Stimulated activated CD4-positive, alpha-beta T cell treated with anti-CD3 and anti-CD28 coated beads, TNF-alpha, amount 100 ng/mL, for 48 hours (primary cell): ENCODE measurements around the gene COA1.
"Not testable (repeated sequence)": the region's sequence is repeated elsewhere in the genome, so short reads cannot be mapped to it uniquely, and the experiment has no call there.

ENCODE experiments used
- DNase-seq, 3 donors: peaks; one replicate each; pipeline ENCODE4 v3.0.0-alpha.2; 2020; ENCODE audit warnings: low read depth in 3 of 3

COA1 gene

DNA sequence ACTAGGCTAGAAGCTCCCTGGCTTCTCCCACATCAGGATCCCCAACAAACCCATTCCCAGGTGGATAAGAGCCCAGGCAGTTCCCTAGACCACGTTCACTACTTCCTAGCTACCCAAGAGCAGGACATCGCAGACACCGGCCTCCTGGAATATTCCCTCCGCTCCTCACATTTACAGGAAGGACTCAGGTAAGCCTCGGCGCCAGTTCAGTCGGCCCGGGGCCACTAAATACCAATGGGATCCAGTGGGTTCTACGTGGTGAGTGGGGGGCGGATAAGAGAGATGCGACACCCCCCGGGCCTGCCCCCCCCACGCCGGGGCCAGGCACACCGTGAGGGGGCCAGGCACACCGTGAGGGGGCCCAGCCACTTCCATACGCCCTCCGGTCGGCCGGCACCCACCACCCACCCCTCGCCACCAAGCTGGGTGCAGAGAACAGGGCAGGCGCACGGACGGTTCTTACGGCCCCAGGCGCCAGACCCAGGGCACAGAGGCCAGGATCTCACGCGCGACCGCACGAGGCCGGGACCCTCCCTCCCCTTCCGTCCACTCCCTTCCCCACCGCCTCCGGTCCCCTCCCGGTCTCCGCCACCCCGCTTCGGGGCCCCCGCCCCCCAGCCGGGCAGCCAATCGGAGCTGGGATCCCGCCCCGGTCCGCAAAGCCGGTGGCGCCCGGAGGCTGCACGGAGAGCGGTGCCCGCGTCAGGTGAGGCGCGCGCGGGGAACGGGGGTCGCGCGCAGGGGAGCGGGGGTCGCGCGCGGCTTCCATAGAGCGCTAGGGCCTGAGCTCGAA, 28.9 kb upstream of the COA1 start, which contains the start of gene BLVRA:
TSS of gene BLVRA (plus strand) at position 652 of the 793 bp plus-strand sequence. CDS start 12,479 bp downstream, outside the sequence.
- DNase-seq, result peak in 2 of 3 donors; percentile 25 to 48

DNA sequence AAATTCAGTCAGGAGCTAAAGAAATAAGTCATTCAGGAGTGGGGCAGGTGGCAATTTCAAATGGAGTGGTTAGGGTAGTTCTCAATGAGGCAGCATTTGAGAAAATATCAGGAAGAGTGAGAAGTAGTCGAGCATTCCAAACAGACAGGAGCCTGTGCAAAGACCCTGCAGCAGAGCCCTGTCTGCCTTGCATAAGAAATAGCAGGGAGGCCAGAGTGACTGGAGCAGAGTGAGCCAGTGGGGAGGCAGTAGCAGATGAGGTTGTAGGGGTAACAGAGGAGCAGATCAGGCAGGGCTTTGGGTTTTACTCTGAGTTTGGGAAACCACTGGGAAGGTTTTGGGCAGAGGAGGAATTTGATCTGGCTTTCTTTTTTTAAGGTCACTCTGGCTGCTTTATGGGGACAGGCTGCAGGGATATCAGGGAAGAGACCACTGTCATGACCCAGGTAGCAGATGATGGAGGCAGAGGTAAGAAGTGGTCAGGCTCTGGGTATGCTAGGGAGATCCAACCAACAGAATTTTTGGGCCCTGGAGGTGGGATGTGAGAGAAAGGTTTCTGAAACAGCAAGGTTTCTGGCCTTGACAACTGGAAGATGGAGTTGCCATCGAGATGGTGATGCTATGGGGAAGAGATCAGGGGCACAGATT, 27.9 kb upstream of the COA1 start:
- no peak for DNase-seq

DNA sequence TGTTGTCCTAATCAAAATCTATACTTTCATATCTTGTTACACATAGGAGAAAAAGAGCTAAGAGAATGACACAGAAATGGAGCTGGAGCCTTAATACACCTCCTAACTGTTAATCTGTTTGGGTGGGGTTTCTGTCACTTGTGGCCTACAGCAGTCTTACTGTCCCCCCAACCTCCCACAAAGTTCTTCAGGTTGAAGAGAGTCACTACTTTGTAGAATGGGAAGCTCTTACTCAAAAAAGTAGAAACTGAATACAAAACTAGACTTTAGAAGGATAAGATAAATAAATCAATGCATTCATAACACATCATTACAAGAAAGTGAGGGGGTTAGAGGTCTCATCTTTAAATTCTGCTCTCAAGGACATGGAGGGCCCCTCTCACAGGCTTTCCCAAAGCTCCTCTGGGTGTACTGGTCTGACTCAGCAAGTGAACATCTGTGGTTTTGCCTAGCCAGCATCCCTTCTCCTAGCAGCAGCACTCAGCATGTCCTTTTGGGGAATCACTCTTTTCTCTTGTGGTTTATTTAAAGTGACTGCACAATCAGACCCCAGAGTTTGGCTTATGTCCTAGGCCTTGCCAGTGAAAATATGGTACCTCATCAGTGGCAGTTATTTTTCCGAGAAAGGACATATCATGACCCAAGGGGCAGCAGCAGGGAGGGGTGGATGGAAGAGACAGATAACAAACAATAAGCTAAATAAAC, 27.2 kb upstream of the COA1 start:
- DNase-seq, result no peak

GRCh38 chr7:43754596-43754995, 25.3 kb upstream of the COA1 start:
- no peak for DNase-seq

- DNase-seq, result no peak
Observed at GRCh38 chr7:43753843-43754242, 24.5 kb upstream of the COA1 start.

DNA sequence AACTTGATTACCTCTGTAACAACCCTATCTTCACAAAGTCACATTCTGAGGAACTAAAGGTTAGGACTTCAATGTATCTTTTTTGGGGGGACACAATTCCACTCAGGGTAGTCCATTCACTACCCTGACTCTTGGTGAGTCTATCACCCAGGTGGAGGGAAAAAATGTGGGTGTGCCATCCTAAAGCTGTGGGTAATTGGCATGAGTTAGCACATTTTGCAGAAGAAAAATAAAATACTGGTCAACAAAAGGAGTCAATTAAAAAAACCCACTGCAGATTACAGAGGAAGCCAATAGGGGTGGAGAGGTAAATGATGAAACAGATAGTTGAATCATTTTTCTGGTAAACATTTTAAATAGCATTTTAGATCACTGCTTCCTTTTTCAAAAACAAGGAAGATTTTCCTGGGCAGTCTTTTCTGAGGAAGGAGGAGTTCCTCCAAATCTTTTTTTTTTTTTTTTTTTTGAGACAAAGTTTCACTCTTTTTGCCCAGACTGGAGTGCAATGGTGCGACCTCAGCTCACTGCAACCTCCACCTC, 24.0 kb upstream of the COA1 start:
- DNase-seq, result no peak

DNA sequence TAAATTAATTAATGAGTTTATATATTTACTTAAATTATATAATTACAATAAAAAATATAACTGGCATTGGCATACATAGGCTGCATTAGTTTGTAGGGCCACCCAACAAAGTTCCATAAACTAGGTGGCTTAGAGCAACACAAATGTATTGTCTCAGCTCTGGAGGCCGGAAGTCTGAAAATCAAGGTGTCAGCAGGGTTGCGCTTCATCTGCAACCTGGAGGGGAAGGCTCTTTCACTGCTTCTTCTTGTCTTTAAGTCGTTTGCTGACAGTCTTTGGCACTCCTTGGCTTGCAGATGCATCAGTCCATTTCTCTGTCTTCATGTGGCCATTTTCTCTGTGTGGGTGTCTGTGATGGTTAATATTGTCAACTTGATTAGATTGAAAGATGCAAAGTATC, 23.1 kb upstream of the COA1 start:
- no peak for DNase-seq

DNA sequence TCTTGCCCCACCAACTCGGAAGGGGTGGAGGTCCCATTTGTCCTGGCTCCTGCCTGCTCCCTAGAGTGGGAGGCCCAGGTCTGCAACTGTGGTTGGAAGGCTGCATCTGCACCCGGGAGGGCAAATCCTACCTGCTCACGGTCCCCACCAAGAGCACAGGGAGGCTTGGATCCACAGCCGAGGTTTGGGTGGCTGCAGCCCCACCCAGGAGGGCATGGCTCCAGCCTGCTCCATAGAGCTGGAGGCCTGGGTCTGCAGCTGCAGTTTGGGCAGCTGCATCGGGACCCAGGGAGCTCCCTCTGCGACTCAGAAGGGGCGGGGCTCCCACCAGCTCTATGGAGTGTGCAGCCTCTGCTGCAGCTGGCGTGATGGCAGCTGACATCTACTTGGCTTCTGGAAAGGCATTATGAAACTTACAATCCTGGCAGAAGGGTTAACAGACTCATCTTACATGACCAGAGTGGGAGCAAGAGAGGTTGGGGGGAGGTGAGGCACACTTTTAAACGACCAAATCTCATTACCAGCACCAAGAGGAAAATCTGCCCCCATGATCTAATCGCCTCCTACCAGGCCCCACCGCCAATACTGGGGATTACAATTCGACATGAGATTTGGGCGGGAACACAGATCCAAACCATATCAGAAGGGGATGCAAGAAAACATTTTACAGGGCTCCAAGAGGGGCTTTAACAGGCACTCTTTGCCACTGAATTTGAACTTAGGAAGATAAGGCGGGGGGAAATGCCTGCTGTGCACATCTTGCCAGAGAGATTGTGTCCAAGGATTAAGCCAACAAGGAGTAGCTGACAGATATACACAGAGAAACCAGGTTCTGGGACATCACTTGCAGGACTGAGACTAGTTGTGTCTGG, 20.9 kb upstream of the COA1 start:
- no peak for DNase-seq

- no peak for DNase-seq
Observed at GRCh38 chr7:43749383-43749940, 20.1 kb upstream of the COA1 start.

- DNase-seq, result no peak
Observed at GRCh38 chr7:43747328-43748105, 18.2 kb upstream of the COA1 start.

- DNase-seq, result no peak
Observed at GRCh38 chr7:43742692-43743091, 13.4 kb upstream of the COA1 start.

DNA sequence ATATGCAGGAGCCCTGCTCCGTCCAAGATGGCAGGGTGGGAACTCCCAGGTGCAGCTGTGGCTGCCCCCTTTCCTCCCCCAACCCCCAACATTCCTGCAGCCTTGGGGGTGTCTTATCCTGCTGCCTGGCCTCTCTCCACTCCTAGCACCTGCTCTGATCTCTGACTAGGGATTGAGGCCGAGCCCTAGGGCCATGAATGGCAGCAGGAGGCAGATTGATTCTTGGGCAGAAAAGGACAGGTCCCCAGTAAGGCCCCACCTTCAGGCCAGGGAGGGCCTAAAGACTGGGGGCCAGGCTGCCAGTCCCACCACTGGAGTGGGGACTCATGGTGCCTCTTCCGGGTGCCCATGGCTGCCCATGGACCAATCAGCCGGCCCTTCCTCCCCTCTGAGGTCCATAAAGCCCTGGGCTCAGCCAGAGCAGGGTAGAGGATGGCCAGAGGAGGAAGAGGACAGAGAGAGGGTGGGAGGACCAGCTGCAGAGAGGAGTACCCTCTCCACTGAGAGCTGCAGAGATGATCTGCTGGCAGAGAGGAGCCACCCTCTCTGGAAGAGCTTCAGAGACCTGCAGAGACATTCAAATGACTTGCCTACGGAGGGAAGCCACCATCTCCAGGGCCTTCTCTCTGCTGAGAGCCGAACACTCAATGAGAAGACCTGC, 8.3 kb upstream of the COA1 start:
- DNase-seq, result no peak

DNA sequence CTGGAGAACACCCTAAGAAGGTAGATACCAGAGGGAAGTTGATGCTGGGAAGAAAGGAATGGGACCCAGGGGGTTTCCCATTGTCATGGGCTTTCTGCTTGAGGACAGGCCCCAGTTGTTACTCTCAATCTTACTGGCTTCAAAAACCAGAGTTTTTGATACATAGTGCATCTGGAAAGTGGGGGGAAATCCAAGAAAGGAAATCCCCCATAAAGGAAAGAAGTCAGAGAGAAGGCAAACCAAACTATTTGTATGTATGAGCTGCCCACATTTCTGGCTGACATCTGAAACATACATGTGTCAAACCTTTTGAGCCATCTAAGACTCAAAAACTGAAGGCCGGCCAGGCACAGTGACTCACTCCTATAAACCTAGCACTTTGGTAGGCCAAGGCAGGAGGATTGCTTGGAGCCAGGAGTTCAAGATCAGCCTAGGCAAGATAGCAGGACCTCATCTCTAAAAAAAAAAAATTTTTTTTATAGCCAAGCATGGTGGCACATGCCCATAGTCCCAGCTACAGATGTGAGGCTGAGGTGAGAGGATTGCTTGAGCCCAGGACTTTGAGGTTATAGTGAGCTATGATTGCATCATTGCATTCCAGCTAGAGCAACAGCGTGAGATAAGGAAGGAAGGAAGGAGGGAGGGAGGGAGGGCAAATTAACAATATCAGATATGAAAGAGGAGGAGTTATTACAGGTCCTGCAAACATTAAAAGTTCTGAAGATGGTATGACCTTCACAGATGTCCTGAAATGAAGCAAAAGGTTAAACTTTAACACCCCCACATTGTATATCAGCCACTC, 6.7 kb upstream of the COA1 start:
- peak in 2 of 3 donors; percentile 17 to 39 for DNase-seq

DNA sequence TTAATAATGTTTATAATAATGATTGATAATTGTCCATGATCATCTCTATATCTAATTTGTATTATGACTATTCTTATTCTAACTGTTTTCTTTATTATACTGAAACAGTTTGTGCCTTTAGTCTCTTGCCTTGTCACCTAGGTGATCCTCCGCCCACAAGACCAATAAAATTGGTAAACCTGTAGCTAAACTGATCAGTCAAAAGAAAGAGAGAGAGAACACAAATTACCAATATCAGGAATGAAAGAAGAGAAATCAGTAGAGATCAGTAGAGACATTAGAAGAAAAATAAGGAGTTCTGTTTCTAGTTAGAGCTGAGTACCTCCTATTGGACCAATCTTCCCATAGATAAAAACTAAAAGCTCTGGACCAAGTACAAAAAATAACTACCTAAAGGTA, 6.1 kb upstream of the COA1 start:
- DNase-seq, result no peak

DNA sequence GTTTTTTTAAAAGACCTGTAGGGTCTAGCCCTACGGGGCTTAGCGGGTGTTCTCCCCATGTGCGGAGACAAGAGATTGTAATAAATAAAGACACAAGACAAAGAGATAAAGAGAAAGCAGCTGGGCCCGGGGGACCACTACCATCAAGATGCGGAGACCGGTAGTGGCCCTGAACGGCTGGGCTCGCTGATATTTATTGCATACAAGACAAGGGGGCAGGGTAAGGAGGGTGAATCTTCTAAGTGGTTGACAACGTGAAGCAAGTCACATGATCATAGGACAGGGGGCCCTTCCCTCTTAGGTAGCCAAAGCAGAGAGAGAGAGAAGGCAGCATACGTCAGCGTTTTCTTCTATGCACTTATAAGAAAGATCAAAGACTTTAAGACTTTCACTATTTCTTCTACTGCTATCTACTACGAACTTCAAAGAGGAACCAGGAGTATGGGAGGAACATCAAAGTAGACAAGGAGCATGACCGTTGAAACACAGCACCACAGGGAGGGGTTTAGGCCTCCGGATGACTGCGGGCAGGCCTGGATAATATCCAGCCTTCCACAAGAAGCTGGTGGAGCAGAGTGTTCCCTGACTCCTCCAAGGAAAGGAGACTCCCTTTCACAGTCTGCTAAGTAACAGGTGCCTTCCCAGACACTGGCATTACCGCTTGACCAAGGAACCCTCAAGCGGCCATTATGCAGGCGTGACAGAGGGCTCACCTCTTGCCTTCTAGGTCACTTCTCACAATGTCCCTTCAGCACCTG, 5.4 kb upstream of the COA1 start:
- not testable (repeated sequence) for DNase-seq

DNA sequence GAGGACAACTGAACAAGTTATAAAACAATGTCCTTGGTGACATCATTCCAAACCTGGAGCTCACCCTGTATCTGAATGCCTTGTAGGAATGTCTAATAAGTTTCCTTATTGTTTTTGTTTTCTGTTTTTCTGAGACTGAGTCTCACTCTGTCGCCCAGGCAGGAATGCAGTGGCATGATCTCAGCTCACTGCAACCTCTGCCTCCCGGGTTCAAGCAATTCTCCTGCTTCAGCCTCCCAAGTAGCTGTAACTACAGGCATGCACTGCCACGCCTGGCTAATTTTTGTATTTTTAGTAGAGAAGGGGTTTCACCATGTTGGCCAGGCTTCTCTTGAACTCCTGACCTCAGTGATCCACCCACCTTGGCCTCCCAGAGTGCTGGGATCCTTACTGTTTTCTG, 2.2 kb upstream of the COA1 start:
- DNase-seq, result not testable (repeated sequence)

- DNase-seq, result no peak
Observed at GRCh38 chr7:43729924-43730248, 563 bp upstream of the COA1 start.

- no peak for DNase-seq
Observed at GRCh38 chr7:43727494-43727893, 1.8 kb downstream of the COA1 start.
